ENCODE data around the gene YIF1B.

Gene YIF1B

DNA sequence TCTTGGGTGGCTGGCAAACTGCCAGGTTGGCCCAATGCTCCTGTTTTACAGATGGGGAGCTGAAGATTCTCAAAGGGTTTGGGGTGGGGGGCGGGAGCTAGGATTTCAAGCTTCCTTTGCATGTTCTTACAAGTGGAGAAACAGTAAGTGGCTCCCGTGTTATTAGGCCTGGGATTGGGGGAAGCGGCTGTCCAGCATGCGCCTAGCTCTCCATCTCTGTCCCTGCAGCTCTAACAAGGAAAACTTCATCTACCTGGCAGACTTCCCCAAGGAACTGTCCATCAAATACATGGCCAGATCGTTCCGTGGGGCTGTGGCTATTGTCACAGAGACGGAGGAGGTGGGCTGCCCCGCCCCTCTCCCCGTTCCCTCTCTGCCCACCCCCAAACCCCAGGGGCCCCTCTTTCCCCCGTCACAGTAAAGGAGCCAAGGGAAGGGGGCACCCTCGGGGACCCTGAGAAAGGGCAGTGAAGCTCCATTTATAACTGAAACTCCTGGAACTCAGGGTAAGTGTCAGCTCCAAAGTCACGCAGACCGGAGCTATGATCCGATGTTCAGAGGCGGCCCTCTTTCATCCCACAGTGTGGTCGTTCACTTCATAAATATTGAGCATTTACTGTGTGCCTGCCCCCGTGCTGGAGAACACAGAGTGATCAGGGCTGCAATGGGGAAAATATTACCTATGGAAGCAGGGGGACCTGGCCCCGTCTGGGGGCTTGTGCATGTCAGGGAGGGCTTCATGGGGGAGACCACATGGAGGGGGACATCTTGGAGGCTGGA, 43.7 kb upstream of the YIF1B start:
- TF ChIP-seq, protein P1, sequence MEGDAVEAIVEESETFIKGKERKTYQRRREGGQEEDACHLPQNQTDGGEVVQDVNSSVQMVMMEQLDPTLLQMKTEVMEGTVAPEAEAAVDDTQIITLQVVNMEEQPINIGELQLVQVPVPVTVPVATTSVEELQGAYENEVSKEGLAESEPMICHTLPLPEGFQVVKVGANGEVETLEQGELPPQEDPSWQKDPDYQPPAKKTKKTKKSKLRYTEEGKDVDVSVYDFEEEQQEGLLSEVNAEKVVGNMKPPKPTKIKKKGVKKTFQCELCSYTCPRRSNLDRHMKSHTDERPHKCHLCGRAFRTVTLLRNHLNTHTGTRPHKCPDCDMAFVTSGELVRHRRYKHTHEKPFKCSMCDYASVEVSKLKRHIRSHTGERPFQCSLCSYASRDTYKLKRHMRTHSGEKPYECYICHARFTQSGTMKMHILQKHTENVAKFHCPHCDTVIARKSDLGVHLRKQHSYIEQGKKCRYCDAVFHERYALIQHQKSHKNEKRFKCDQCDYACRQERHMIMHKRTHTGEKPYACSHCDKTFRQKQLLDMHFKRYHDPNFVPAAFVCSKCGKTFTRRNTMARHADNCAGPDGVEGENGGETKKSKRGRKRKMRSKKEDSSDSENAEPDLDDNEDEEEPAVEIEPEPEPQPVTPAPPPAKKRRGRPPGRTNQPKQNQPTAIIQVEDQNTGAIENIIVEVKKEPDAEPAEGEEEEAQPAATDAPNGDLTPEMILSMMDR (IDR thresholded peaks at IDR 0.05; ENCODE audit: control insufficient read depth, extremely low read depth, insufficient read depth) = no peak
- DNase-seq (ENCODE audit: low read depth) = no peak
- H3K4me3 ChIP-seq (ENCODE audit: low read depth, low read length) = no peak overlapping the region

GRCh38 chr19:38358071-38358470, 42.3 kb upstream of the YIF1B start:
- no peak for DNase-seq (ENCODE audit: low read depth)
- no peak overlapping the region for H3K4me3 ChIP-seq (ENCODE audit: low read depth, low read length)
- TF ChIP-seq, protein P1 (IDR thresholded peaks at IDR 0.05; ENCODE audit: control insufficient read depth, extremely low read depth, insufficient read depth) = no peak

- TF ChIP-seq, protein P1 (IDR thresholded peaks at IDR 0.05; ENCODE audit: control insufficient read depth, extremely low read depth, insufficient read depth) = no peak
- H3K4me3 ChIP-seq (ENCODE audit: low read depth, low read length) = no peak overlapping the region
- DNase-seq (ENCODE audit: low read depth) = no peak
Measured at GRCh38 chr19:38355728-38356725, 40.3 kb upstream of the YIF1B start.

DNA sequence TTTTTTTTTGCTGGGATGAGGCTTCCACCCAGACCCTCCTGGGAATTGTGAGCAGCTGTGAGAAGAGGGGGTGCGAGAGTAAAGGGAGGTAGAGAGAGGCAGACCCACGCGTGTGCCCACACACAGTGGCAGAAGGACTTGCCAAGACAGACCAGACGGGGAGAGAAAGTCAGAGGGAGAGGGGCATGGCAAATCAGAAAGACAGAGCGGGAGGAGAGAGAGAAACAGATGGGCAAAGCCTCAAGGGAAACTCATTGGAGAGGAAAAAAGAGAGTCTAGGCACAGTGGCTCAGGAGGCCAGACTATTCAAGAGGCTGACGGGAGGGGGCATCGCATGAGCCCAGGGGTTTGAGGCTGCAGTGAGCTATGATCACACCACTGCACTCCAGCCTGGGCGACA, 36.9 kb upstream of the YIF1B start:
- H3K4me3 ChIP-seq (ENCODE audit: low read depth, low read length) = no peak overlapping the region
- no peak for DNase-seq (ENCODE audit: low read depth)
- TF ChIP-seq, protein P1 (IDR thresholded peaks at IDR 0.05; ENCODE audit: control insufficient read depth, extremely low read depth, insufficient read depth) = no peak

DNA sequence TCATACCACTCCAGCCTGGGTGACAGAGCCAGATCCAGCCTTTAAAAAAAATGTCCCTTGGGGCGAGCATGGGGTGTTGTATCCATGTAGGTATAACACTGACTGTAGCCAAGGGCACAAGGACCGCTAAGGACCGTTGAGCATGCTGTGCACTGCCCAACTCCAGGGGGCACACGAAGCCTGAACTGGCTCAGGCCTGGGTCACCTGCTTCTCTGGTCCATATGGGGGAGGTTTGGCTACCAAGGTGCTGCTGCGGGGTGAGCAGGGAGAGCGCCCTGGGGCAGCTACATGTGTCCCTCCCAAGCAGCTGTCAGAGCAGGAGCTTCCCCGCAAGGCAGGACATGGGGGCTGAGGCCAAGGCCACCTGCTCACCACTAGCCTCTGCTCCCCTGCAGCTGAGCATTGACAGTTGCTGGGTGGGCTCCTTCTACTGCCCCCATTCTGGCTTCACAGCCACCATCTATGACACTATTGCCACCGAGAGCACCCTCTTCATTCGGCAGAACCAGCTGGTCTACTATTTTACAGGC, 36.2 kb upstream of the YIF1B start:
- DNase-seq (ENCODE audit: low read depth) = no peak
- H3K4me3 ChIP-seq (ENCODE audit: low read depth, low read length) = no peak overlapping the region
- TF ChIP-seq, protein P1 (IDR thresholded peaks at IDR 0.05; ENCODE audit: control insufficient read depth, extremely low read depth, insufficient read depth) = no peak

DNA sequence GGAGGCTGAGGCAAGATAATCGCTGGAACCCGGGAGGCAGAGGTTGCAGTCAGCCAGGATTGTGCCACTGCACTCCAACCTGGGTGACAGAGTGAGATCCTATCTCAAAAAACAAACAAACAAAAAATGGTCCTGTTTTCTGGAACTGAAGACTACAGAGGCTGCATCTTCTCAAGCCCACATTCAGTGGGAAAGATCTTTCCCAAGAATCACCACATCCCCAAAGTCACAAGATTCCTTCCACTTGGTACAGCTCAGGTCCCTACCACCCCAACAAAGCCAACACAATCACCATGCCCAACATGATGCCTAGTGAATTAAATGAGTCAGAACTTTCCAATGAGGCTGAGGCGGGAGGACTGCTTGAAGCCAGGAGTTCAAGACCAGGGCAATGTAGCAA, 35.1 kb upstream of the YIF1B start:
- H3K4me3 ChIP-seq (ENCODE audit: low read depth, low read length) = no peak overlapping the region
- TF ChIP-seq, protein P1 (IDR thresholded peaks at IDR 0.05; ENCODE audit: control insufficient read depth, extremely low read depth, insufficient read depth) = no peak
- no peak for DNase-seq (ENCODE audit: low read depth)
